Measurements from ENCODE around the gene ZFYVE21. TPM values are rescaled to one million over a fixed set of nuclear protein-coding genes. Genes with fewer than 3 reads are reported as not detected.
A peak's percentile ranks its signal among the peaks of the same experiment; 100 is the strongest.
"Not testable (repeated sequence)": the region's sequence is repeated elsewhere in the genome, so short reads cannot be mapped to it uniquely, and the experiment has no call there.

The ZFYVE21 gene
- total RNA-seq, 2 experiments from 2014 or later, result 10.1 to 12.7 TPM

GRCh38 chr14:103763730-103764488, 48.3 kb downstream of the ZFYVE21 start:
- CTCF ChIA-PET, result interaction anchor here (0.7 kb wide), 2 partner anchors 10 to 22 kb away, joined by 3 to 6 read pairs; no protein-coding TSS in a partner anchor
- intact Hi-C loops (cut with DNase I, micrococcal nuclease), result no loop called here
- H3K36me3 Mint-ChIP-seq (ENCODE audit: low read depth), result peaks cover 4% of the 10 kb centered on the region
- peaks cover 8% of the 10 kb centered on the region for H3K4me1 Mint-ChIP-seq
- ATAC-seq (peak; percentile 69), DNase-seq (peak; percentile 23)
- H3K27me3 Mint-ChIP-seq, result no peaks in the 10 kb centered on the region
- H3K9me3 Mint-ChIP-seq (ENCODE audit: low read depth), result no peaks in the 10 kb centered on the region
- H3K4me3 Mint-ChIP-seq, result no peak overlapping the region
- no peak overlapping the region for H3K27ac Mint-ChIP-seq
- POLR2A ChIA-PET, result no interaction called here

- peaks cover 8% of the 10 kb centered on the region for H3K4me1 Mint-ChIP-seq
- peaks cover 4% of the 10 kb centered on the region for H3K36me3 Mint-ChIP-seq (ENCODE audit: low read depth)
- no peak overlapping the region for H3K27ac Mint-ChIP-seq
- ChIA-PET POLR2A (no interaction called here), CTCF (interaction anchor here (1.6 kb wide), 1 partner anchor 43 kb away, joined by 5 read pairs; no protein-coding TSS in a partner anchor)
- H3K4me3 Mint-ChIP-seq, result no peak overlapping the region
- no peaks in the 10 kb centered on the region for H3K27me3 Mint-ChIP-seq
- no peak for ATAC-seq
- DNase-seq, result no peak
- intact Hi-C loops (cut with DNase I, micrococcal nuclease), result no loop called here
- H3K9me3 Mint-ChIP-seq (ENCODE audit: low read depth), result no peaks in the 10 kb centered on the region
Measured at GRCh38 chr14:103765526-103765925, 49.9 kb downstream of the ZFYVE21 start.

GRCh38 chr14:103767336-103767894, 51.8 kb downstream of the ZFYVE21 start:
- H3K4me1 Mint-ChIP-seq, result peaks cover 8% of the 10 kb centered on the region
- DNase-seq, result no peak
- ATAC-seq, result no peak
- H3K27me3 Mint-ChIP-seq, result no peaks in the 10 kb centered on the region
- H3K4me3 Mint-ChIP-seq, result no peak overlapping the region
- POLR2A ChIA-PET, result no interaction called here
- intact Hi-C loops (cut with DNase I, micrococcal nuclease), result no loop called here
- peaks cover 10% of the 10 kb centered on the region for H3K36me3 Mint-ChIP-seq (ENCODE audit: low read depth)
- H3K9me3 Mint-ChIP-seq (ENCODE audit: low read depth), result no peaks in the 10 kb centered on the region
- no peak overlapping the region for H3K27ac Mint-ChIP-seq
- CTCF ChIA-PET, result no interaction called here

- POLR2A ChIA-PET, result no interaction called here
- ATAC-seq, result no peak
- DNase-seq, result no peak
- Mint-ChIP-seq H3K36me3 (ENCODE audit: low read depth) (peaks cover 13% of the 10 kb centered on the region), H3K4me1 (no peaks in the 10 kb centered on the region), H3K9me3 (ENCODE audit: low read depth) (no peaks in the 10 kb centered on the region), H3K27ac (no peak overlapping the region), H3K4me3 (no peak overlapping the region), H3K27me3 (no peaks in the 10 kb centered on the region)
- intact Hi-C loops (cut with DNase I, micrococcal nuclease), result no loop called here
- CTCF ChIA-PET, result no interaction called here
Measured at GRCh38 chr14:103770500-103770899, 54.9 kb downstream of the ZFYVE21 start.

- POLR2A ChIA-PET, result no interaction called here
- Mint-ChIP-seq H3K27me3 (no peaks in the 10 kb centered on the region), H3K27ac (no peak overlapping the region), H3K36me3 (ENCODE audit: low read depth) (peaks cover 13% of the 10 kb centered on the region), H3K4me1 (no peaks in the 10 kb centered on the region), H3K9me3 (ENCODE audit: low read depth) (no peaks in the 10 kb centered on the region), H3K4me3 (no peak overlapping the region)
- intact Hi-C loops (cut with DNase I, micrococcal nuclease), result no loop called here
- CTCF ChIA-PET, result no interaction called here
- ATAC-seq, result no peak
- no peak for DNase-seq
Measured at GRCh38 chr14:103770902-103771301, 55.3 kb downstream of the ZFYVE21 start.

- DNase-seq (no peak), ATAC-seq (no peak)
- H3K27ac Mint-ChIP-seq, result no peak overlapping the region
- ChIA-PET POLR2A (no interaction called here), CTCF (interaction anchor here (0.6 kb wide), 1 partner anchor 312 kb away, joined by 3 read pairs; no protein-coding TSS in a partner anchor)
- H3K36me3 Mint-ChIP-seq (ENCODE audit: low read depth), result peaks cover 14% of the 10 kb centered on the region
- intact Hi-C loops (cut with DNase I, micrococcal nuclease), result no loop called here
- H3K4me1 Mint-ChIP-seq, result no peaks in the 10 kb centered on the region
- no peaks in the 10 kb centered on the region for H3K9me3 Mint-ChIP-seq (ENCODE audit: low read depth)
- no peak overlapping the region for H3K4me3 Mint-ChIP-seq
- no peaks in the 10 kb centered on the region for H3K27me3 Mint-ChIP-seq
Measured at GRCh38 chr14:103772078-103772712, 56.6 kb downstream of the ZFYVE21 start.

- no peak overlapping the region for H3K4me3 Mint-ChIP-seq
Measured at GRCh38 chr14:103773521-103773920, 57.9 kb downstream of the ZFYVE21 start.

GRCh38 chr14:103775506-103775905, 59.9 kb downstream of the ZFYVE21 start:
- ATAC-seq, result no peak

More at GRCh38 chr14:103773521-103773920, 57.9 kb downstream of the ZFYVE21 start:
- Mint-ChIP-seq H3K27me3 (no peaks in the 10 kb centered on the region), H3K27ac (no peak overlapping the region), H3K9me3 (ENCODE audit: low read depth) (no peaks in the 10 kb centered on the region), H3K4me1 (no peaks in the 10 kb centered on the region), H3K36me3 (ENCODE audit: low read depth) (peaks cover 15% of the 10 kb centered on the region)
- DNase-seq (no peak), ATAC-seq (no peak)
- ChIA-PET POLR2A (no interaction called here), CTCF (no interaction called here)
- intact Hi-C loops (cut with DNase I, micrococcal nuclease), result no loop called here

GRCh38 chr14:103776319-103776718, 60.7 kb downstream of the ZFYVE21 start:
- CTCF ChIA-PET; H3K27me3 Mint-ChIP-seq; H3K4me1 Mint-ChIP-seq; H3K27ac Mint-ChIP-seq; H3K9me3 Mint-ChIP-seq (ENCODE audit: low read depth); DNase-seq; H3K4me3 Mint-ChIP-seq; POLR2A ChIA-PET; ATAC-seq: not testable (repeated sequence)
- intact Hi-C loops (cut with DNase I, micrococcal nuclease), result loop anchor here in 1 of 2 experiments (5.0 kb wide), 1 partner anchor 334 kb away; no protein-coding TSS in a partner anchor
- H3K36me3 Mint-ChIP-seq (ENCODE audit: low read depth), result peaks cover 18% of the 10 kb centered on the region

More at GRCh38 chr14:103775506-103775905, 59.9 kb downstream of the ZFYVE21 start:
- no peak for DNase-seq
- Mint-ChIP-seq H3K4me1 (no peaks in the 10 kb centered on the region), H3K4me3 (no peak overlapping the region), H3K36me3 (ENCODE audit: low read depth) (peaks cover 18% of the 10 kb centered on the region), H3K27me3 (no peaks in the 10 kb centered on the region), H3K27ac (no peak overlapping the region), H3K9me3 (ENCODE audit: low read depth) (no peaks in the 10 kb centered on the region)
- ChIA-PET CTCF (interaction anchor here (0.6 to 1.0 kb wide), 2 partner anchors 15 to 18 kb away, joined by 3 to 4 read pairs; no protein-coding TSS in a partner anchor), POLR2A (no interaction called here)
- intact Hi-C loops (cut with DNase I, micrococcal nuclease), result loop anchor here in 1 of 2 experiments (5.0 kb wide), 1 partner anchor 333 kb away; no protein-coding TSS in a partner anchor

- ChIA-PET POLR2A (no interaction called here), CTCF (no interaction called here)
- DNase-seq (no peak), ATAC-seq (no peak)
- H3K4me1 Mint-ChIP-seq, result no peaks in the 10 kb centered on the region
- intact Hi-C loops (cut with DNase I, micrococcal nuclease), result no loop called here
- H3K36me3 Mint-ChIP-seq (ENCODE audit: low read depth), result peaks cover 3% of the 10 kb centered on the region
- H3K27ac Mint-ChIP-seq, result no peak overlapping the region
- H3K27me3 Mint-ChIP-seq, result no peaks in the 10 kb centered on the region
- H3K9me3 Mint-ChIP-seq (ENCODE audit: low read depth), result no peaks in the 10 kb centered on the region
- no peak overlapping the region for H3K4me3 Mint-ChIP-seq
Measured at GRCh38 chr14:103782376-103782775, 66.8 kb downstream of the ZFYVE21 start.

All from activated CD4-positive, alpha-beta T cell treated with anti-CD3 and anti-CD28 coated beads for 36 hours (primary cell).